ENCODE results near the gene MTM1. TPM values are rescaled to one million over a fixed set of nuclear protein-coding genes. Genes with fewer than 3 reads are reported as not detected.
A peak's percentile ranks its signal among the peaks of the same experiment; 100 is the strongest.

The MTM1 gene
- total RNA-seq, 3 donors from 2014 or later: 42.2 to 77.3 (median 56.9) TPM

- intact Hi-C loops (cut with DNase I, micrococcal nuclease): no loop called here
- Histone ChIP-seq H3K4me1 (ENCODE audit: low read depth) (peaks cover 11% of the 10 kb centered on the region), H3K4me3 (no peak overlapping the region), H3K36me3 (ENCODE audit: low read depth) (no peaks in the 10 kb centered on the region), H3K9me3 (no peaks in the 10 kb centered on the region)
- DNase-seq (no peak), ATAC-seq (no peak)
- no peak for TF ChIP-seq CTCF (IDR thresholded peaks at IDR 0.05)
Observed at GRCh38 chrX:150574559-150575418, 6.4 kb downstream of the MTM1 start.

GRCh38 chrX:150575419-150575814, 7.0 kb downstream of the MTM1 start:
- TF ChIP-seq CTCF (IDR thresholded peaks at IDR 0.05): no peak
- ATAC-seq (peak; percentile 42), DNase-seq (peak in 1 of 3 donors; percentile 31)
- no peaks in the 10 kb centered on the region for H3K36me3 ChIP-seq (ENCODE audit: low read depth)
- no peak overlapping the region for H3K4me3 ChIP-seq
- intact Hi-C loops (cut with DNase I, micrococcal nuclease): no loop called here
- no peaks in the 10 kb centered on the region for H3K9me3 ChIP-seq
- peaks cover 11% of the 10 kb centered on the region for H3K4me1 ChIP-seq (ENCODE audit: low read depth)

GRCh38 chrX:150577174-150577573, 8.8 kb downstream of the MTM1 start:
- peak; percentile 69 for ATAC-seq
- peak in 1 of 3 donors; percentile 36 for DNase-seq
- no peak for TF ChIP-seq CTCF (IDR thresholded peaks at IDR 0.05)
- no peaks in the 10 kb centered on the region for H3K9me3 ChIP-seq
- H3K36me3 ChIP-seq (ENCODE audit: low read depth): no peaks in the 10 kb centered on the region
- H3K4me3 ChIP-seq: no peak overlapping the region
- intact Hi-C loops (cut with DNase I, micrococcal nuclease): no loop called here
- H3K4me1 ChIP-seq (ENCODE audit: low read depth): peaks cover 11% of the 10 kb centered on the region

GRCh38 chrX:150581093-150581775, 12.8 kb downstream of the MTM1 start:
- DNase-seq (no peak), ATAC-seq (no peak)
- H3K36me3 ChIP-seq (ENCODE audit: low read depth): no peaks in the 10 kb centered on the region
- no peaks in the 10 kb centered on the region for H3K9me3 ChIP-seq
- TF ChIP-seq CTCF (IDR thresholded peaks at IDR 0.05): no peak
- no peaks in the 10 kb centered on the region for H3K4me1 ChIP-seq (ENCODE audit: low read depth)
- no peak overlapping the region for H3K4me3 ChIP-seq
- intact Hi-C loops (cut with DNase I, micrococcal nuclease): no loop called here

- Histone ChIP-seq H3K36me3 (ENCODE audit: low read depth) (no peaks in the 10 kb centered on the region), H3K9me3 (no peaks in the 10 kb centered on the region), H3K4me1 (ENCODE audit: low read depth) (no peaks in the 10 kb centered on the region), H3K4me3 (no peak overlapping the region)
- no peak for TF ChIP-seq CTCF (IDR thresholded peaks at IDR 0.05)
- intact Hi-C loops (cut with DNase I, micrococcal nuclease): no loop called here
- peak; percentile 51 for ATAC-seq
- DNase-seq: no peak
Observed at GRCh38 chrX:150582338-150582948, 14.0 kb downstream of the MTM1 start.

All from mucosa of descending colon (tissue), 3 donors.